Endometrial microvascular endothelial cells (primary cell): ENCODE data around the gene SRF. TPM values are rescaled to one million over a fixed set of nuclear protein-coding genes. Genes with fewer than 3 reads are reported as not detected.

Source experiments
- in situ Hi-C: cut with HindIII; loops from 2 replicates; pipeline ENCODE4 v1.10.0; 2017; ENCODE audit warnings: low sequenced_read_pairs, low pct_unique_long_range_greater_than_20kb; ENCODE audit errors: inconsistent ontology term
- total RNA-seq: library from RNA; depleted of rRNA; stranded (reverse); fragments of >200 nt; gene quantifications from one replicate; pipeline ENCODE4 v1.2.3, GENCODE V29; 2015; ENCODE audit errors: inconsistent ontology term

SRF gene
- total RNA-seq, 1 donor from 2014 or later: 28.9 TPM

GRCh38 chr6:43146709-43147688 is 24.1 kb upstream of the SRF start:
- in situ Hi-C loops: no loop called here

GRCh38 chr6:43147691-43148477 is 23.2 kb upstream of the SRF start:
- in situ Hi-C loops: no loop called here

GRCh38 chr6:43149265-43149664 is 21.8 kb upstream of the SRF start:
- in situ Hi-C loops: no loop called here

GRCh38 chr6:43150051-43150751 is 20.9 kb upstream of the SRF start:
- in situ Hi-C loops: no loop called here

GRCh38 chr6:43159599-43159998 is 11.5 kb upstream of the SRF start:
- in situ Hi-C loops: no loop called here

- in situ Hi-C loops: no loop called here
Observed at GRCh38 chr6:43163899-43164298, 7.2 kb upstream of the SRF start.

GRCh38 chr6:43170417-43170930 is 595 bp upstream of the SRF start:
- in situ Hi-C loops: no loop called here

GRCh38 chr6:43171707-43172103 is 636 bp downstream of the SRF start:
- in situ Hi-C loops: no loop called here

- in situ Hi-C loops: no loop called here
Observed at GRCh38 chr6:43172104-43173007, 1.3 kb downstream of the SRF start.

GRCh38 chr6:43173591-43174262 is 2.7 kb downstream of the SRF start:
- in situ Hi-C loops: no loop called here

- in situ Hi-C loops: no loop called here
Observed at GRCh38 chr6:43174263-43175112, 3.4 kb downstream of the SRF start.

- in situ Hi-C loops: no loop called here
Observed at GRCh38 chr6:43175676-43176422, 4.8 kb downstream of the SRF start.

GRCh38 chr6:43176423-43176786 is 5.3 kb downstream of the SRF start:
- in situ Hi-C loops: no loop called here

GRCh38 chr6:43178150-43178549 is 7.1 kb downstream of the SRF start:
- in situ Hi-C loops: no loop called here

- in situ Hi-C loops: no loop called here
Observed at GRCh38 chr6:43178951-43179830, 8.1 kb downstream of the SRF start.
